Lower leg skin (tissue), 4 donors: Measurements from ENCODE around the gene PICALM. TPM values are rescaled to one million over a fixed set of nuclear protein-coding genes. Genes with fewer than 3 reads are reported as not detected.

ENCODE experiments used
- DNase-seq, 2 donors: peaks; one replicate each; pipeline ENCODE4 v3.0.0-alpha.2; 2019; ENCODE audit warnings: low spot score in 2 of 2
- H3K4me3 ChIP-seq: fragments of 200-600 bp; sonication (generic); 2 replicates; pipeline ENCODE4 v1.5.1; 2017; ENCODE audit warnings: mild to moderate bottlenecking, low read depth; ENCODE audit not compliant: poor library complexity, severe bottlenecking
- POLR2A ChIP-seq, 2 donors: fragments of 450-650 bp; IDR thresholded peaks; one replicate each; pipeline ENCODE4 v1.6.1; 2016 to 2017; ENCODE audit warnings: antibody characterized with exemption in 2 of 2, mild to moderate bottlenecking in 1 of 2, moderate library complexity in 1 of 2
- WGBS, 2 donors: methylation state at CpG; one replicate each; pipeline ENCODE4 v1.1.5; 2018; 5-methylcytosine and 5-hydroxymethylcytosine counted together
- intact Hi-C: fragments of 100-400 bp; cut with DNase I; formaldehyde crosslinking; loops from one replicate; pipeline ENCODE4 v1.15.0; 2023; ENCODE audit warnings: low total_unique reads
- total RNA-seq, 4 donors: library from RNA; depleted of rRNA; stranded (reverse); fragments of >200 nt; gene quantifications; one replicate each; pipeline ENCODE4 v1.1.0, GENCODE V29; 2016
- TF ChIP-seq, protein P1 (sequence below), 3 donors: fragments of 450-650 bp; IDR thresholded peaks; one replicate each; pipeline ENCODE4 v1.5.1; 2016; ENCODE audit warnings: antibody characterized with exemption in 3 of 3, mild to moderate bottlenecking in 3 of 3, moderate library complexity in 2 of 3

Gene PICALM
- total RNA-seq, 4 donors from 2014 or later, result 158 to 198 (median 178) TPM

DNA sequence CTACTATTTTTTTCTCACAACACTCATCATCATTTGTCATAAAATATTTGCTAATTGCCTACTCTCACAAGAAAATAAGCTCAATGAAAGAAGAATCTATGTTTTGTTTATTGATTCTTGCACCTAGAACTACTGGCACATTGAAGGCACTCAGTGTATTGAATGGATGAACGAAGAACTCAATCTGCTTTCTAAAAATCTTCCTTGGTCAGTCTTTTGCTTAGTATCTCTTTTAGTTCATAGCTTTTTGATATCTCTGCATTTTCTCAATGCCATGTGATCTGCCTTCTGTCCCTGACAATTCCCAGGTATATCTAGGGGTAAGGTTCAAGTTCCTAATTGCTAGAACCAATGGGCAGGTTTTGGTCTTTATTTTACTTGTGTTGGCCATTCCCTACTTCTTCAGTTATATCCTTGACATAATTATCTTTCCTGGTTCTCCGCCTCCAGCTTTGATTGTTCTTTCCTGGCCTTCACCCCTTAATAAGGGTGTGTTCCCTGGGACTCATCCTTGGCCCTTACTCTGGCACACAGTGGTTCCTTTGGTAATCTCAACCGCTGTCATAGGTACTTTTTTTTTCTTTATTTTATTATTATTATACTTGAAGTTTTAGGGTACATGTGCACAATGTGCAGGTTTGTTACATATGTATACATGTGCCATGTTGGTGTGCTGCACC lies 117.3 kb downstream of the PICALM start:
- WGBS, 2 donors, result 97 to 98% methylated on average over 3 of the region's 3 CpGs
- H3K4me3 ChIP-seq, result no peak overlapping the region
- TF ChIP-seq POLR2A (IDR thresholded peaks at IDR 0.05), result no peak
- TF ChIP-seq, protein P1, sequence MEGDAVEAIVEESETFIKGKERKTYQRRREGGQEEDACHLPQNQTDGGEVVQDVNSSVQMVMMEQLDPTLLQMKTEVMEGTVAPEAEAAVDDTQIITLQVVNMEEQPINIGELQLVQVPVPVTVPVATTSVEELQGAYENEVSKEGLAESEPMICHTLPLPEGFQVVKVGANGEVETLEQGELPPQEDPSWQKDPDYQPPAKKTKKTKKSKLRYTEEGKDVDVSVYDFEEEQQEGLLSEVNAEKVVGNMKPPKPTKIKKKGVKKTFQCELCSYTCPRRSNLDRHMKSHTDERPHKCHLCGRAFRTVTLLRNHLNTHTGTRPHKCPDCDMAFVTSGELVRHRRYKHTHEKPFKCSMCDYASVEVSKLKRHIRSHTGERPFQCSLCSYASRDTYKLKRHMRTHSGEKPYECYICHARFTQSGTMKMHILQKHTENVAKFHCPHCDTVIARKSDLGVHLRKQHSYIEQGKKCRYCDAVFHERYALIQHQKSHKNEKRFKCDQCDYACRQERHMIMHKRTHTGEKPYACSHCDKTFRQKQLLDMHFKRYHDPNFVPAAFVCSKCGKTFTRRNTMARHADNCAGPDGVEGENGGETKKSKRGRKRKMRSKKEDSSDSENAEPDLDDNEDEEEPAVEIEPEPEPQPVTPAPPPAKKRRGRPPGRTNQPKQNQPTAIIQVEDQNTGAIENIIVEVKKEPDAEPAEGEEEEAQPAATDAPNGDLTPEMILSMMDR (IDR thresholded peaks at IDR 0.05), result no peak
- no peak for DNase-seq
- intact Hi-C loops, result no loop called here

DNA sequence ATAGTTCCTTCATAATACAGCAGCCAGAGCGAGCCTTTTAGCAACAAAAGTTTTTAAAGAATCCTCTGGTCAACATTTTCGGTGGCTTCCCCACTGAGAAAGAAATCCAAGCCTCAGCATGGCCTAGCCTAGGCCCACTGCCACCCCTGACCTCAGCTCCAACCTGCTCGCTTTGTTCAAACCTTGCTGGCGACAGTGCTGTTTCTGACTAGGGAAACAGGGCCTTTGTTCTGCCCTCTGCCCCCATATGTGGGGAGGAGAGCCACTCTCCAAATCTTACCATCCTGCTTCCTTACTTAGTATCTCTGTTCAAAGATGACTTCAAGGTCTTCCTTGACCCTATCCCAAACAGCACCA lies 117.9 kb downstream of the PICALM start:
- WGBS, 2 donors, result 94 to 96% methylated on average over 4 of the region's 4 CpGs
- TF ChIP-seq, protein P1 (IDR thresholded peaks at IDR 0.05), result no peak
- no peak for TF ChIP-seq POLR2A (IDR thresholded peaks at IDR 0.05)
- intact Hi-C loops, result no loop called here
- no peak for DNase-seq
- H3K4me3 ChIP-seq, result no peak overlapping the region

DNA sequence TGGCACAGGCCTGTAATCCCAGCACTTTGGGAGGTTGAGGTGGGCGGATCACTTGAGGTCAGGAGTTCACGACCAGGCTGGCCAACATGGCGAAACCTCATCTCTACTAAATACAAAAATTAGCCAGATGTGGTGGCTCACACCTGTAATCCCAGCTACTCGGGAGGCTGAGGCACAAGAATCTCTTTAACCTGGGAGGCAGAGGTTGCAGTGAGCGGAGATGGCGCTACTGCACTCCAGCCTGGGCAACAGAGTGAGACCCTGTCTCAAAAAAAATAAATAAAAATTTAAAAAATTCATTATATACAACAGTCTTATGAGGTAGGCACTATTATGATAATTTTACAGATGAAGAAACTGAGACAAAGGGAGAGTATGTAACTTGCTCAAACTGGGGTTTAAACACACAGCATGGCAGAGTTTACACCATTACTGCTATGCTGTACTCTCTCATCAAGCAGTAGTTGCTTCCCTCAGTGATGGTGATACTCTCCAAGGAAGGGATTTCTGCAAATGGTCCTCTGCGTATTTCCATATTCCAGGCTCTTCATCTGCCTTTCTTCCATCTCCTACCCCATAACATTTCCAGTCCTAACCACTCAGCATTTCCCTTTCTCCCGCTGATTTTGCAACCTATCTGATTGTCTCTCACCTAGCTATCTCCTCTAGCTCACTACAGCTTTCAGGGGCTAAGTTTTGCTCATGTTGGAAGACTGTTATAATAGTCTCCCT lies 118.4 kb downstream of the PICALM start:
- H3K4me3 ChIP-seq, result no peak overlapping the region
- TF ChIP-seq, protein P1 (IDR thresholded peaks at IDR 0.05), result no peak
- TF ChIP-seq POLR2A (IDR thresholded peaks at IDR 0.05), result no peak
- intact Hi-C loops, result no loop called here
- WGBS, 2 donors, result 93 to 94% methylated on average over 8 of the region's 8 CpGs
- no peak for DNase-seq

DNA sequence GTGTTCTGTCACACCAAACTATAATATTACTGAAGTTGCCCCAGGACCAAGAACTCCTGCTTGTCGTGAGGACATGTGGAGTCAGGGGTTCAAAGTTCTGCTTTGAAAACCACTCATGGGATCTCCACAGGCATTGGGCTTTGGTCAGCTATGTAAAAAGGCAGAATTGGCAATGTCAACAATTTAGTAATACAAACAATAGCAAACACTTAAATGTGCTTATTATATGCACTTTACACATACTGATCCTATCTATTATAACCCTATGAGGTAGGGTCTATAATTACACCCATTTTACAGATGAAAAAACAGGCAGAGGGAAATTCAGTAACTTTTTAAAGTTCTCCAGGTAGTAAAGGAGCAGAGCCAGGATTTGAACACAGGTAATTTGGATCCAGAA lies 119.1 kb downstream of the PICALM start:
- WGBS, 2 donors, result 70 to 97% methylated on average over 1 of the region's 1 CpG
- no peak overlapping the region for H3K4me3 ChIP-seq
- DNase-seq, result no peak
- intact Hi-C loops, result loop anchor here (10.0 kb wide), 1 partner anchor 265 kb away; no protein-coding TSS in a partner anchor
- TF ChIP-seq POLR2A (IDR thresholded peaks at IDR 0.05), result no peak
- TF ChIP-seq, protein P1 (IDR thresholded peaks at IDR 0.05), result no peak

DNA sequence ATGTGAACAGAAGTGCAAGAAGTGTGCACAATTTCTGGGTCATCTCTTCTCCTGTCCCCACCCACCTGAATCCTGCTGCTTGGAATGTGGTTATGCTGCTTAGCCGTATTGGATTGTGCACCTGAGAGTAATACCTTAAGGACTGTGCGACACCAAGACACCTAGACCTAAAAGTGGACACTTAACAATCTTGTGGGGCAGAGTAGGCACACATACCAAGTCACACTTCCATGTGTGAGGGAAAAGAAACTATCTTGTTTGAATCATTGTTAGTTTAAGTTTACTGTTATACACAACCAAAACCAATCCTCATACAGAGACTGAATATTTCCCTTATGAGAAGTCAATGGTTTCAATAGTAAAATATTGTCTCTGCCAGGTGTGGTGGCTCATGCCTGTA lies 120.0 kb downstream of the PICALM start:
- no peak overlapping the region for H3K4me3 ChIP-seq
- no peak for TF ChIP-seq POLR2A (IDR thresholded peaks at IDR 0.05)
- TF ChIP-seq, protein P1 (IDR thresholded peaks at IDR 0.05), result no peak
- DNase-seq, result no peak
- intact Hi-C loops, result loop anchor here (10.0 kb wide), 1 partner anchor 266 kb away; no protein-coding TSS in a partner anchor
- 67 to 81% methylated on average over 2 of the region's 2 CpGs for WGBS, 2 donors
